Measurements from ENCODE around the gene IFITM1. TPM values are rescaled to one million over a fixed set of nuclear protein-coding genes. Genes with fewer than 3 reads are reported as not detected.

IFITM1 gene
- total and polyA plus RNA-seq, 7 donors, result 41.2 to 580 (median 91.5) TPM

- peaks cover 0 to 11% (median 0%) of the 10 kb centered on the region in 4 donors for H3K36me3 ChIP-seq
- 70 to 85% methylated on average over 35 of the region's 35 CpGs for WGBS, 2 donors
- no peak for TF ChIP-seq POLR2AphosphoS5 (IDR thresholded peaks at IDR 0.05)
- TF ChIP-seq POLR2A (IDR thresholded peaks at IDR 0.05), result no peak
- no peak for TF ChIP-seq EP300 (IDR thresholded peaks at IDR 0.05)
- no peak for TF ChIP-seq CTCF (IDR thresholded peaks at IDR 0.05)
- H3K27ac ChIP-seq, result no peak overlapping the region
- H3K9me3 ChIP-seq, result no peaks in the 10 kb centered on the region
- H3K27me3 ChIP-seq, result peaks cover 22 to 58% (median 28%) of the 10 kb centered on the region in 3 donors
- intact Hi-C loops (cut with DNase I), result no loop called here
- H3K4me1 ChIP-seq, result no peaks in the 10 kb centered on the region
- H3K4me3 ChIP-seq, result no peak overlapping the region
- peak; percentile 64 for DNase-seq
Observed at GRCh38 chr11:296171-297050, 17.4 kb upstream of the IFITM1 start.

GRCh38 chr11:297051-297585, 16.7 kb upstream of the IFITM1 start:
- H3K4me3 ChIP-seq, result no peak overlapping the region
- TF ChIP-seq POLR2AphosphoS5 (IDR thresholded peaks at IDR 0.05), result no peak
- no peak for TF ChIP-seq EP300 (IDR thresholded peaks at IDR 0.05)
- DNase-seq, result peak; percentile 63
- intact Hi-C loops (cut with DNase I), result no loop called here
- H3K4me1 ChIP-seq, result no peaks in the 10 kb centered on the region
- peaks cover 0 to 11% (median 0%) of the 10 kb centered on the region in 4 donors for H3K36me3 ChIP-seq
- H3K27me3 ChIP-seq, result peaks cover 22 to 58% (median 28%) of the 10 kb centered on the region in 3 donors
- WGBS, 2 donors, result 31 to 77% methylated on average over 13 of the region's 13 CpGs
- H3K9me3 ChIP-seq, result no peaks in the 10 kb centered on the region
- H3K27ac ChIP-seq, result no peak overlapping the region

- Histone ChIP-seq H3K4me3 (no peak overlapping the region), H3K27me3 (peaks cover 22 to 58% (median 28%) of the 10 kb centered on the region in 3 donors), H3K4me1 (no peaks in the 10 kb centered on the region), H3K9me3 (no peaks in the 10 kb centered on the region), H3K36me3 (peaks cover 0 to 11% (median 0%) of the 10 kb centered on the region in 4 donors), H3K27ac (no peak overlapping the region)
- DNase-seq, result peak; percentile 74
- no peak for TF ChIP-seq POLR2AphosphoS5 (IDR thresholded peaks at IDR 0.05)
- TF ChIP-seq EP300 (IDR thresholded peaks at IDR 0.05), result no peak
- 27 to 59% methylated on average over 26 of the region's 26 CpGs for WGBS, 2 donors
- intact Hi-C loops (cut with DNase I), result no loop called here
Observed at GRCh38 chr11:297586-298405, 16.0 kb upstream of the IFITM1 start.

- intact Hi-C loops (cut with DNase I), result no loop called here
- Histone ChIP-seq H3K4me1 (no peaks in the 10 kb centered on the region), H3K27me3 (peaks cover 22 to 58% (median 28%) of the 10 kb centered on the region in 3 donors), H3K36me3 (peaks cover 0 to 4% (median 0%) of the 10 kb centered on the region in 4 donors), H3K9me3 (no peaks in the 10 kb centered on the region), H3K27ac (no peak overlapping the region), H3K4me3 (no peak overlapping the region)
- peak; percentile 68 for DNase-seq
- 48 to 80% methylated on average over 15 of the region's 15 CpGs for WGBS, 2 donors
- TF ChIP-seq CTCF (IDR thresholded peaks at IDR 0.05) (no peak), POLR2AphosphoS5 (IDR thresholded peaks at IDR 0.05) (no peak), POLR2A (IDR thresholded peaks at IDR 0.05) (no peak), EP300 (IDR thresholded peaks at IDR 0.05) (no peak)
Observed at GRCh38 chr11:298406-299065, 15.3 kb upstream of the IFITM1 start.

- H3K9me3 ChIP-seq, result no peaks in the 10 kb centered on the region
- TF ChIP-seq POLR2AphosphoS5 (IDR thresholded peaks at IDR 0.05) (no peak), CTCF (IDR thresholded peaks at IDR 0.05) (no peak), EP300 (IDR thresholded peaks at IDR 0.05) (no peak), POLR2A (IDR thresholded peaks at IDR 0.05) (no peak)
- intact Hi-C loops (cut with DNase I), result no loop called here
- peak; percentile 64 for DNase-seq
- H3K4me1 ChIP-seq, result no peaks in the 10 kb centered on the region
- no peak within 1 kb of the TSS for H3K4me3 ChIP-seq
- WGBS, 2 donors, result 63 to 74% methylated on average over 40 of the region's 40 CpGs
- no peak within 1 kb of the TSS for H3K27ac ChIP-seq
- H3K27me3 ChIP-seq, result peaks cover 22 to 58% (median 28%) of the 10 kb centered on the region in 3 donors
- no peaks in the 10 kb centered on the region for H3K36me3 ChIP-seq
Observed at GRCh38 chr11:299081-299891, 14.6 kb upstream of the IFITM1 start, which contains the start of gene IFITM5. Gene IFITM5, minus strand, starts transcription at chr11:299526. Its CDS starts 36 bp downstream, at chr11:299490.
